ENCODE results near the gene DNAJC21.

DNA sequence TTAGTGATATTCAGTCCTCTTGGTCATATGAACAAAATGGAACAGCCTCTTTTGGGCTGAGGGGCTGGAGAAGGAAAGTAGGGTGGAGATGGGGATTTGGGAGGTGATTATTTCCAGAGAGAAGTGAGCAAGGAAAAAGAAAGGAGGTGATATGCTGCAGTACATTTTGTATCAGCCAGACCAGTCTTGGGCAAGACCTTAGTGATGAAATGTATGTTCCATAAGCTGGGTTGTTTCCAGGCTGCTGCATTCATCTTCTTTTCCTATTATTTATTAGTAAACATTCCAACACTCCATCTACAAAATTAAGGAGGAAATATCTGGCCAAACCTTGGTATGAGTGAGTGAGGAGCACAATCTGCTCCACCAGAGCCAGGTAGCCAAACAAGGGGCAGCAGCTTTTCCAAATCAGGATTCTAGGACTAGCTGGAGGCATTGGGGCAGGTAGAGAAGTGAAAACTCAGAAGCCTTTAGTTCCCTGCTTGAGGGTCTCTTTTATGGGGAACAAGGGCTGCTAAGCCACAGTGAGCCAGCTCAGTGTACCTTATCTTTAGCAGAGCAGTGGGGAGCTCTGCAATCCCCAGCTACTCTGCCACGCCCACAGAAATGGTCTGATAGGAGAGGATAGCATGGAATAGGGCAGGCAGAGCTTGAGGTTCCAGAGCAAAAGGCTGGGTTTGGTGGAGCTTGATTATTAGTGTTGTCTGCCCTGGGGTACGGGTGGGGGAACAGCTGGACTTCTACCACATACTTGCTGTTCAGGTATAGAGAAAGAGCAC lies 33.5 kb upstream of the DNAJC21 start:
- TF ChIP-seq, protein P1, sequence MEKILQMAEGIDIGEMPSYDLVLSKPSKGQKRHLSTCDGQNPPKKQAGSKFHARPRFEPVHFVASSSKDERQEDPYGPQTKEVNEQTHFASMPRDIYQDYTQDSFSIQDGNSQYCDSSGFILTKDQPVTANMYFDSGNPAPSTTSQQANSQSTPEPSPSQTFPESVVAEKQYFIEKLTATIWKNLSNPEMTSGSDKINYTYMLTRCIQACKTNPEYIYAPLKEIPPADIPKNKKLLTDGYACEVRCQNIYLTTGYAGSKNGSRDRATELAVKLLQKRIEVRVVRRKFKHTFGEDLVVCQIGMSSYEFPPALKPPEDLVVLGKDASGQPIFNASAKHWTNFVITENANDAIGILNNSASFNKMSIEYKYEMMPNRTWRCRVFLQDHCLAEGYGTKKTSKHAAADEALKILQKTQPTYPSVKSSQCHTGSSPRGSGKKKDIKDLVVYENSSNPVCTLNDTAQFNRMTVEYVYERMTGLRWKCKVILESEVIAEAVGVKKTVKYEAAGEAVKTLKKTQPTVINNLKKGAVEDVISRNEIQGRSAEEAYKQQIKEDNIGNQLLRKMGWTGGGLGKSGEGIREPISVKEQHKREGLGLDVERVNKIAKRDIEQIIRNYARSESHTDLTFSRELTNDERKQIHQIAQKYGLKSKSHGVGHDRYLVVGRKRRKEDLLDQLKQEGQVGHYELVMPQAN (conservative IDR thresholded peaks at IDR 0.05): no peak
- TF ChIP-seq EZH2 (IDR thresholded peaks at IDR 0.05; ENCODE audit: borderline replicate concordance, control insufficient read depth, low read depth, low read length) (no peak), ZNF207 (IDR thresholded peaks at IDR 0.05; ENCODE audit: borderline replicate concordance) (no peak), MYC (IDR thresholded peaks at IDR 0.05; ENCODE audit: insufficient read depth, insufficient read length, insufficient replicate concordance, low read length, severe bottlenecking) (no peak)
- TF ChIP-seq, protein P2, sequence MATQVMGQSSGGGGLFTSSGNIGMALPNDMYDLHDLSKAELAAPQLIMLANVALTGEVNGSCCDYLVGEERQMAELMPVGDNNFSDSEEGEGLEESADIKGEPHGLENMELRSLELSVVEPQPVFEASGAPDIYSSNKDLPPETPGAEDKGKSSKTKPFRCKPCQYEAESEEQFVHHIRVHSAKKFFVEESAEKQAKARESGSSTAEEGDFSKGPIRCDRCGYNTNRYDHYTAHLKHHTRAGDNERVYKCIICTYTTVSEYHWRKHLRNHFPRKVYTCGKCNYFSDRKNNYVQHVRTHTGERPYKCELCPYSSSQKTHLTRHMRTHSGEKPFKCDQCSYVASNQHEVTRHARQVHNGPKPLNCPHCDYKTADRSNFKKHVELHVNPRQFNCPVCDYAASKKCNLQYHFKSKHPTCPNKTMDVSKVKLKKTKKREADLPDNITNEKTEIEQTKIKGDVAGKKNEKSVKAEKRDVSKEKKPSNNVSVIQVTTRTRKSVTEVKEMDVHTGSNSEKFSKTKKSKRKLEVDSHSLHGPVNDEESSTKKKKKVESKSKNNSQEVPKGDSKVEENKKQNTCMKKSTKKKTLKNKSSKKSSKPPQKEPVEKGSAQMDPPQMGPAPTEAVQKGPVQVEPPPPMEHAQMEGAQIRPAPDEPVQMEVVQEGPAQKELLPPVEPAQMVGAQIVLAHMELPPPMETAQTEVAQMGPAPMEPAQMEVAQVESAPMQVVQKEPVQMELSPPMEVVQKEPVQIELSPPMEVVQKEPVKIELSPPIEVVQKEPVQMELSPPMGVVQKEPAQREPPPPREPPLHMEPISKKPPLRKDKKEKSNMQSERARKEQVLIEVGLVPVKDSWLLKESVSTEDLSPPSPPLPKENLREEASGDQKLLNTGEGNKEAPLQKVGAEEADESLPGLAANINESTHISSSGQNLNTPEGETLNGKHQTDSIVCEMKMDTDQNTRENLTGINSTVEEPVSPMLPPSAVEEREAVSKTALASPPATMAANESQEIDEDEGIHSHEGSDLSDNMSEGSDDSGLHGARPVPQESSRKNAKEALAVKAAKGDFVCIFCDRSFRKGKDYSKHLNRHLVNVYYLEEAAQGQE (IDR thresholded peaks at IDR 0.05; ENCODE audit: low read depth, low read length): no peak
- TF ChIP-seq, protein P3, sequence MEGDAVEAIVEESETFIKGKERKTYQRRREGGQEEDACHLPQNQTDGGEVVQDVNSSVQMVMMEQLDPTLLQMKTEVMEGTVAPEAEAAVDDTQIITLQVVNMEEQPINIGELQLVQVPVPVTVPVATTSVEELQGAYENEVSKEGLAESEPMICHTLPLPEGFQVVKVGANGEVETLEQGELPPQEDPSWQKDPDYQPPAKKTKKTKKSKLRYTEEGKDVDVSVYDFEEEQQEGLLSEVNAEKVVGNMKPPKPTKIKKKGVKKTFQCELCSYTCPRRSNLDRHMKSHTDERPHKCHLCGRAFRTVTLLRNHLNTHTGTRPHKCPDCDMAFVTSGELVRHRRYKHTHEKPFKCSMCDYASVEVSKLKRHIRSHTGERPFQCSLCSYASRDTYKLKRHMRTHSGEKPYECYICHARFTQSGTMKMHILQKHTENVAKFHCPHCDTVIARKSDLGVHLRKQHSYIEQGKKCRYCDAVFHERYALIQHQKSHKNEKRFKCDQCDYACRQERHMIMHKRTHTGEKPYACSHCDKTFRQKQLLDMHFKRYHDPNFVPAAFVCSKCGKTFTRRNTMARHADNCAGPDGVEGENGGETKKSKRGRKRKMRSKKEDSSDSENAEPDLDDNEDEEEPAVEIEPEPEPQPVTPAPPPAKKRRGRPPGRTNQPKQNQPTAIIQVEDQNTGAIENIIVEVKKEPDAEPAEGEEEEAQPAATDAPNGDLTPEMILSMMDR (IDR thresholded peaks at IDR 0.05 in 2 of 3, conservative IDR thresholded peaks at IDR 0.05 in 1 of 3; ENCODE audit: control insufficient read depth in 2 of 3, extremely low read depth in 1 of 3, insufficient read depth in 1 of 3, low read depth in 3 of 3, low read length in 3 of 3): no peak
